T-cell (primary cell): ENCODE results near the gene EML5. TPM values are rescaled to one million over a fixed set of nuclear protein-coding genes. Genes with fewer than 3 reads are reported as not detected.
A peak's percentile ranks its signal among the peaks of the same experiment; 100 is the strongest.

Experiments
- ATAC-seq, 4 experiments: fragments of 200-7000 bp in 3 of 4; fragments of 150-1000 bp in 1 of 4; cut with Tn5 transposase; replicated peaks in 1 of 4; 1 replicate in 3 of 4; 2 replicates in 1 of 4; pipeline ENCODE4 v1.10.0; 2021; ENCODE audit warnings: moderate library complexity in 3 of 4, mild to moderate bottlenecking in 2 of 4, moderate number of reproducible peaks in 1 of 4
- CTCF ChIA-PET, 2 donors: fragments of 300-600 bp; sonication (Branson Sonifier 250); formaldehyde crosslinking; loops; one replicate each; lab custom pipeline; 2022; ENCODE audit warnings: antibody characterized with exemption in 2 of 2; lab: Charles Lee
- POLR2A ChIA-PET, 2 donors: fragments of 300-600 bp; sonication (Branson Sonifier 250); formaldehyde crosslinking; loops; one replicate each; lab custom pipeline; 2022; ENCODE audit warnings: antibody characterized with exemption in 2 of 2; lab: Charles Lee
- DNase-seq, 35 experiments: peaks; one replicate each; pipeline versions ENCODE4 v3.0.0 to v3.0.0-alpha.2; 2013 to 2023
- H3K27ac ChIP-seq: one replicate; pipeline ENCODE4 v1.5.1; 2013; ENCODE audit warnings: low read length
- H3K27me3 ChIP-seq, 2 experiments: replicated peaks in 1 of 2; 1 replicate in 1 of 2; 2 replicates in 1 of 2; pipeline versions ENCODE4 v1.6.1 to v1.7.0; 2013; ENCODE audit warnings: low read length in 1 of 2, mixed read lengths in 1 of 2; ENCODE audit not compliant: control insufficient read depth in 2 of 2, insufficient read depth in 2 of 2; ENCODE audit errors: extremely low read depth in 1 of 2
- H3K36me3 ChIP-seq, 2 donors: 1 replicate in 1 of 2; 2 replicates in 1 of 2; pipeline versions ENCODE4 v1.6.1 to v1.7.0; 2013; ENCODE audit warnings: low read length in 1 of 2; ENCODE audit not compliant: control insufficient read depth in 2 of 2, insufficient read depth in 1 of 2; ENCODE audit errors: extremely low read depth in 1 of 2
- H3K4me1 ChIP-seq, 2 experiments: 1 replicate in 1 of 2; 2 replicates in 1 of 2; pipeline versions ENCODE4 v1.6.1 to v1.7.0; 2013; ENCODE audit warnings: low read length in 2 of 2, mixed read lengths in 1 of 2; ENCODE audit not compliant: insufficient read depth in 2 of 2, control insufficient read depth in 1 of 2; ENCODE audit errors: extremely low read depth in 1 of 2
- H3K4me3 ChIP-seq, 2 donors: 1 replicate in 1 of 2; 2 replicates in 1 of 2; pipeline versions ENCODE4 v1.5.1 to v1.7.0; 2013; ENCODE audit warnings: mild to moderate bottlenecking in 2 of 2, low read length in 1 of 2, moderate library complexity in 1 of 2; ENCODE audit not compliant: control insufficient read depth in 1 of 2; ENCODE audit errors: extremely low read depth in 1 of 2
- H3K9me3 ChIP-seq: 2 replicates; pipeline ENCODE4 v1.7.0; 2013
- H3K27ac Mint-ChIP-seq, 2 donors: one replicate each; pipeline ENCODE4 v1.8.0; 2020 to 2021; ENCODE audit warnings: mild to moderate bottlenecking in 2 of 2, mixed read lengths in 2 of 2
- H3K27me3 Mint-ChIP-seq, 2 donors: one replicate each; pipeline ENCODE4 v1.8.0; 2021 to 2022; ENCODE audit warnings: mixed read lengths in 2 of 2
- H3K36me3 Mint-ChIP-seq: one replicate; pipeline ENCODE4 v1.8.0; 2021; ENCODE audit warnings: mixed read lengths
- H3K4me1 Mint-ChIP-seq, 3 donors: one replicate each; pipeline ENCODE4 v1.8.0; 2020 to 2022; ENCODE audit warnings: mixed read lengths in 3 of 3, mild to moderate bottlenecking in 1 of 3
- H3K4me3 Mint-ChIP-seq, 3 donors: one replicate each; pipeline ENCODE4 v1.8.0; 2020 to 2022; ENCODE audit warnings: mild to moderate bottlenecking in 3 of 3, mixed read lengths in 3 of 3, moderate library complexity in 3 of 3
- H3K9me3 Mint-ChIP-seq, 3 donors: one replicate each; pipeline ENCODE4 v1.8.0; 2020 to 2022; ENCODE audit warnings: mixed read lengths in 3 of 3
- WGBS: methylation state at CpG from one replicate; pipeline ENCODE4 v1.1.5; 2013; ENCODE audit warnings: missing lambda C conversion rate; ENCODE audit not compliant: insufficient coverage; 5-methylcytosine and 5-hydroxymethylcytosine counted together
- total RNA-seq, 35 experiments: library from RNA in 6 of 35; stranded (reverse) in 6 of 35; fragments of 120-200 nt in 1 of 35; gene quantifications; one replicate each; pipeline versions ENCODE4 v1.2.1 to v1.2.4 and lab custom pipeline; 2013 to 2026

Gene EML5
- total RNA-seq, 5 donors from 2014 or later (not counting 1 experiment from before 2014, with no cell fraction given): 4.0 to 5.5 (median 4.9) TPM

DNA sequence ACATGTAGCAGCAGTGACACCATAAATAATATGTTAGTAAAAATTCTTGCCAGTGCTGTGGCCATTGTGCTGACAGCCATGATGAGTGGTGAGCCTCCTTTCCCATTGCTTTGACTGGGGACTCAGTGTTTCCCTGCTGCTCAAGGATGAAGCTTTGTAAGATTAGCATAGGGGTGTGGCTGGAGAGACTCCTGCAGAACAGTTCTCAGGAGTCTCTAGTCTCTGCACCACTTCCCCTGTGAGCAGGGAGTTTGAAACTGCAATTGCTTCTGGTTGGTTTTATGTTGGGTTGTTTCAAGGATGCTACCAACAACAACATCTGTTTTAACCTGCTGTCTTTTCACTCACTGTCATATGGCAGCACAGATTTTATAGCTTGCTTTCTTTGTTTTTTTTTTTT, 188.5 kb downstream of the EML5 start:
- Histone ChIP-seq H3K27ac (no peak overlapping the region), H3K4me3 (no peak overlapping the region), H3K9me3 (no peaks in the 10 kb centered on the region), H3K36me3 (peaks cover 0 to 81% of the 10 kb centered on the region in 2 donors), H3K4me1 (peaks cover 0 to 13% of the 10 kb centered on the region in 2 experiments), H3K27me3 (no peaks in the 10 kb centered on the region)
- no peak for DNase-seq
- no peak for ATAC-seq
- CTCF ChIA-PET: no interaction called here
- H3K27ac Mint-ChIP-seq: no peak overlapping the region
- H3K4me1 Mint-ChIP-seq: peaks cover 15 to 19% (median 18%) of the 10 kb centered on the region in 3 donors
- H3K27me3 Mint-ChIP-seq: no peaks in the 10 kb centered on the region
- H3K9me3 Mint-ChIP-seq: no peaks in the 10 kb centered on the region
- H3K4me3 Mint-ChIP-seq: no peak overlapping the region
- POLR2A ChIA-PET: no interaction called here
- H3K36me3 Mint-ChIP-seq: peaks cover 58% of the 10 kb centered on the region

GRCh38 chr14:88599761-88600439, 192.9 kb downstream of the EML5 start:
- H3K27me3 Mint-ChIP-seq: no peaks in the 10 kb centered on the region
- DNase-seq (no peak), ATAC-seq (peak in 1 of 4 experiments; percentile 32)
- H3K9me3 Mint-ChIP-seq: no peaks in the 10 kb centered on the region
- 19% methylated on average over 8 of the region's 10 CpGs for WGBS
- ChIA-PET CTCF (no interaction called here), POLR2A (no interaction called here)
- peaks cover 0 to 60% of the 10 kb centered on the region in 2 donors for H3K36me3 ChIP-seq
- no peak overlapping the region for H3K27ac ChIP-seq
- no peaks in the 10 kb centered on the region for H3K9me3 ChIP-seq
- H3K36me3 Mint-ChIP-seq: peaks cover 57% of the 10 kb centered on the region
- no peaks in the 10 kb centered on the region for H3K27me3 ChIP-seq
- peaks cover 22 to 24% (median 23%) of the 10 kb centered on the region in 3 donors for H3K4me1 Mint-ChIP-seq
- no peak overlapping the region for H3K4me3 ChIP-seq
- peak overlapping the region; percentile 82 to 87 for H3K27ac Mint-ChIP-seq
- peak overlapping the region in 2 of 3 donors; percentile 17 to 21 for H3K4me3 Mint-ChIP-seq
- H3K4me1 ChIP-seq: peaks cover 0 to 13% of the 10 kb centered on the region in 2 experiments

DNA sequence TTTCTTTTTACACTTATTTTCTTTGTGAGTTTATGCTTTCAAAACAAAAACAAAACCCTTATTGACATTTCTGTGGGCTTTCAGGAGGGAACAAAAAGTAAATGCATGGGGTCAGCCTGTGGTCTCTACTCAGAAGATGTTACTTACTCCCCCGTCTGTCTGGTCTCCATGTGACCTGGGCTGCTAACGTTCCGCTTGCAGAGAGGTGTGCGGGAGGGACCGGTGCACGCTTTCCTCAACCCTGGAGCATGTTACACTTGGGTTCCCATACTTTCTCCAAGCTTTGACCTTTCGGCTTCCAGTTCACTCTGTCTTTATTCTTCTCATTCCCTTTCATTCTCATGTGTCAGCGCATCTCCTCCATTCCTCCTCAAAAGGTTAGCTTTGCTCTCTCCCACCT, 193.4 kb downstream of the EML5 start:
- peaks cover 61% of the 10 kb centered on the region for H3K36me3 Mint-ChIP-seq
- Histone ChIP-seq H3K9me3 (no peaks in the 10 kb centered on the region), H3K4me3 (no peak overlapping the region), H3K4me1 (peaks cover 0 to 13% of the 10 kb centered on the region in 2 experiments), H3K27me3 (no peaks in the 10 kb centered on the region), H3K27ac (no peak overlapping the region), H3K36me3 (peaks cover 0 to 55% of the 10 kb centered on the region in 2 donors)
- CTCF ChIA-PET: no interaction called here
- H3K9me3 Mint-ChIP-seq: no peaks in the 10 kb centered on the region
- H3K4me3 Mint-ChIP-seq: peak overlapping the region in 1 of 3 donors; percentile 21
- DNase-seq (no peak), ATAC-seq (no peak)
- POLR2A ChIA-PET: no interaction called here
- peak overlapping the region; percentile 82 to 87 for H3K27ac Mint-ChIP-seq
- H3K4me1 Mint-ChIP-seq: peaks cover 22 to 24% (median 23%) of the 10 kb centered on the region in 3 donors
- H3K27me3 Mint-ChIP-seq: no peaks in the 10 kb centered on the region
- 66% methylated on average over 8 of the region's 8 CpGs for WGBS

DNA sequence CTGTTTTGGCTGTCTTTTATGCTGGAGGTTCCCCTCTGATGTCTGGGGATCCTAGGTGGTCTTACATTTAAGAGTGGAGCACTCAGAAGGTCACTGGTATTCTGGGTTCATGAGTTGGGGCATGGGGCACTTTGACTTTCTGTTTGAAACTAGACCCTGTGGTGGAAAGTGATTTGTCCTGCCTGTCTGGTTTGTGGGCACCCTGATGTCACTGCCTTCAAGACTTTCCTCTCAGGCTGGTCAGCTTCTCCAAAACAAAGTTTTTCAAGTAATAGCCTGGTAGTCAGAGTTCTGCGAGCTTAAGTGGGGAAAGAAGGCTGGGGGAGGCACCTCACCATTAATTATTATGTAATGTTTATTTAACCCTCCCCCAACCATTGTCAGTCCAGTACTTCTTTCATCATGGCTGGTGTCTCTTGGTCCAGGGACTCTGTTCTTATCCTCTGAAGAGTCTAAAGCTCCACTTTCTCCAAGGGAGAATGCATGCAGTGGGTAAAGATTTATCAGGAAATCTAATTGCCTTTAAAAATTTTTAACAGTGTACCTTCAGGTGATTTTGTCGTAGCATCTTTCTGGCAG, 194.6 kb downstream of the EML5 start:
- H3K36me3 ChIP-seq: peaks cover 0 to 47% of the 10 kb centered on the region in 2 donors
- Mint-ChIP-seq H3K4me3 (no peak overlapping the region), H3K36me3 (peaks cover 63% of the 10 kb centered on the region), H3K27me3 (no peaks in the 10 kb centered on the region), H3K9me3 (no peaks in the 10 kb centered on the region), H3K4me1 (peaks cover 21 to 24% (median 22%) of the 10 kb centered on the region in 3 donors), H3K27ac (no peak overlapping the region)
- no peak for ATAC-seq
- no peaks in the 10 kb centered on the region for H3K9me3 ChIP-seq
- H3K4me3 ChIP-seq: no peak overlapping the region
- no peak overlapping the region for H3K27ac ChIP-seq
- ChIA-PET POLR2A (no interaction called here), CTCF (no interaction called here)
- H3K4me1 ChIP-seq: peaks cover 0 to 13% of the 10 kb centered on the region in 2 experiments
- DNase-seq: no peak
- no peaks in the 10 kb centered on the region for H3K27me3 ChIP-seq
- WGBS: 100% methylated on average over 1 of the region's 2 CpGs

DNA sequence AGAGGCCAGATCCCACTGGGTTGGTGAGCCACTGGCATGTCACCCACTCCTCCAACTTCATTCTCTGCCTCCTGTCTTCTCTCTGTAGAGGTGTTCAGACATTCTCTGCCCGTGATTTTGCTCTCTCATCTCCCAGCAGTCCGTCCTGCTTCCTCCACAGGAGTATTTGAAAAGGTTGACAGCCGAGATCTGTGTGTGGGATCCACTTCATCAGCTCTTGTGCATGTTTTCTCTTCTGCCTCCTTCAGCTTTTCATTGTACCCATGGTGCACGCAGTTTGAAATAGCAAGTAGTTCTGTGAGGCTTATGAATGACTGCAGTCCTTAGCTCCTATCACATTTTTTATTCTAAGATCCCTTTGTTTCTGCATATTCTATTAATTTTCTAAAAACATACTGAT, 195.2 kb downstream of the EML5 start:
- H3K9me3 Mint-ChIP-seq: no peaks in the 10 kb centered on the region
- WGBS: 90% methylated on average over 2 of the region's 4 CpGs

DNA sequence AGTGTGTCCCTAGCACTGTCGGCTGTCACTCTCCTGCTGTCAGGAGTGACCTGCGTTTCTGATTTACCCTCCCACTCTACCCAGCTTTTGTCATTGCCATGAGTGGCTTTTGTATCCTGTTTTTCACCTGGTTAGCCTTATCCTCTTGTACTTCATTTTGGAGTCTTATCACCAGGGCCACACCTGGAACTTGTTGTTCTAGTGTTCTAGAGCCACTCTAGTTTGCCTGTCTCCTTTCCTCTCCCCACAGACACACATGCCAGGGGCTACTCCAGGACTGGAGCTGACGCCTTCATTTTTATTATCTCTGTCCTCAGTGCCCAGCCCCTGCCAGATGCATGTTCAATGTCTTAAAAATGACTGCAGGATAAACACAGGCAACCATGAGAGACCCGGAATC, 195.7 kb downstream of the EML5 start:
- H3K4me3 Mint-ChIP-seq: no peak overlapping the region
- no peaks in the 10 kb centered on the region for H3K9me3 Mint-ChIP-seq
- H3K4me3 ChIP-seq: no peak overlapping the region
- POLR2A ChIA-PET: no interaction called here
- ATAC-seq (no peak), DNase-seq (no peak)
- H3K4me1 Mint-ChIP-seq: peaks cover 21 to 24% (median 22%) of the 10 kb centered on the region in 3 donors
- H3K36me3 ChIP-seq: peaks cover 0 to 40% of the 10 kb centered on the region in 2 donors
- no peak overlapping the region for H3K27ac Mint-ChIP-seq
- no peaks in the 10 kb centered on the region for H3K27me3 ChIP-seq
- peaks cover 60% of the 10 kb centered on the region for H3K36me3 Mint-ChIP-seq
- H3K27ac ChIP-seq: no peak overlapping the region
- WGBS: 81% methylated on average over 4 of the region's 4 CpGs
- no peaks in the 10 kb centered on the region for H3K27me3 Mint-ChIP-seq
- CTCF ChIA-PET: no interaction called here
- peaks cover 0 to 13% of the 10 kb centered on the region in 2 experiments for H3K4me1 ChIP-seq
- H3K9me3 ChIP-seq: no peaks in the 10 kb centered on the region

More for the DNA sequence above, 195.2 kb downstream of the EML5 start:
- Histone ChIP-seq H3K4me3 (no peak overlapping the region), H3K27ac (no peak overlapping the region), H3K9me3 (no peaks in the 10 kb centered on the region), H3K4me1 (peaks cover 0 to 13% of the 10 kb centered on the region in 2 experiments), H3K27me3 (no peaks in the 10 kb centered on the region), H3K36me3 (peaks cover 0 to 44% of the 10 kb centered on the region in 2 donors)
- peaks cover 63% of the 10 kb centered on the region for H3K36me3 Mint-ChIP-seq
- no peak for ATAC-seq
- H3K4me3 Mint-ChIP-seq: no peak overlapping the region
- DNase-seq: no peak
- ChIA-PET CTCF (no interaction called here), POLR2A (no interaction called here)
- H3K27me3 Mint-ChIP-seq: no peaks in the 10 kb centered on the region
- peaks cover 21 to 24% (median 22%) of the 10 kb centered on the region in 3 donors for H3K4me1 Mint-ChIP-seq
- H3K27ac Mint-ChIP-seq: no peak overlapping the region
